Cerebellar cortex (tissue), 1 donor: ENCODE results near the gene SDC1.

Experiments
- DNase-seq: peaks from one replicate; pipeline ENCODE4 v3.0.0-alpha.2; 2015; ENCODE audit warnings: low spot score

Gene SDC1

DNA sequence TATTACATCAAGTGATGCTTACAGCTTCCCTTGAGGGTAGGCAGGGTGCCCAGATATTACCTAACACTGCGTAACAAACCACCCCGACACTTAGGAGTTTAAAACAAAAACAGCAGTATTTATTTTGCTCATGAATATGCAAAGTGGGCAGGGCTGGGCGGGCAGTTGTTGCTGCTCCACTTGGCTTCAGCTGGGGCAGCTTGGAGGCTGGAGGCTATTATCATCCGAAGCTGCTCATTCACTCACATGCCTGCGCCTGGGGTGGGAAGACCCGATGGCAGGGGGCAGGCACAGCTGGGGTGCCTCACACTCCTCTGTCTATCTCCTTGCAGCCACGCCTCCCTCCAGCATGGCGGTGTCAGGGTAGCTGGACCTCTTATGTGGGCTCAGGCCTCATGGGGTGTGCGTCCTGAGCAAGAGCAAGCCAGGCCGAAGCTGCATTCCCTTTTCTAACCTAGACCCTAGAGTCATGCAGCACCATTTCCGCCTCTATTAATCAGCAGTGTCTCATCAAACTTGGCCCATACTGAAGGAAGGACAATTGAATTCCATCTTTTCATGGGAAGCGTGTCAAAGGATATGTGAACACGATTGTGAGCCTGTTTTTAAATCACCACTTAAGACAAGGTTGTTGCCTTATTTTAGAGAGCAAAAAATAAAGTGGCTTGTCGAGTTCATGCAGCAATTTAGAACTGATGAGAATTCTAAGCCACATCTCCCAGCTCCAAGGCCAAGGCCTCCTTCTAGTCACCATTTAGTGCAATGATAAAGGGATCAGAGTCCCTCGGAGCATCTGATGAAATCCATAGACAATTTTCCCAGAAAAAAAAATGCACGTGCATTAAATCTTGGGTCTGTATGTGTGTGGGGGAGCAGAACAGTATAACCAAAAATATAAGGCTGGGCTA, 54.9 kb downstream of the SDC1 start:
- DNase-seq: no peak

DNA sequence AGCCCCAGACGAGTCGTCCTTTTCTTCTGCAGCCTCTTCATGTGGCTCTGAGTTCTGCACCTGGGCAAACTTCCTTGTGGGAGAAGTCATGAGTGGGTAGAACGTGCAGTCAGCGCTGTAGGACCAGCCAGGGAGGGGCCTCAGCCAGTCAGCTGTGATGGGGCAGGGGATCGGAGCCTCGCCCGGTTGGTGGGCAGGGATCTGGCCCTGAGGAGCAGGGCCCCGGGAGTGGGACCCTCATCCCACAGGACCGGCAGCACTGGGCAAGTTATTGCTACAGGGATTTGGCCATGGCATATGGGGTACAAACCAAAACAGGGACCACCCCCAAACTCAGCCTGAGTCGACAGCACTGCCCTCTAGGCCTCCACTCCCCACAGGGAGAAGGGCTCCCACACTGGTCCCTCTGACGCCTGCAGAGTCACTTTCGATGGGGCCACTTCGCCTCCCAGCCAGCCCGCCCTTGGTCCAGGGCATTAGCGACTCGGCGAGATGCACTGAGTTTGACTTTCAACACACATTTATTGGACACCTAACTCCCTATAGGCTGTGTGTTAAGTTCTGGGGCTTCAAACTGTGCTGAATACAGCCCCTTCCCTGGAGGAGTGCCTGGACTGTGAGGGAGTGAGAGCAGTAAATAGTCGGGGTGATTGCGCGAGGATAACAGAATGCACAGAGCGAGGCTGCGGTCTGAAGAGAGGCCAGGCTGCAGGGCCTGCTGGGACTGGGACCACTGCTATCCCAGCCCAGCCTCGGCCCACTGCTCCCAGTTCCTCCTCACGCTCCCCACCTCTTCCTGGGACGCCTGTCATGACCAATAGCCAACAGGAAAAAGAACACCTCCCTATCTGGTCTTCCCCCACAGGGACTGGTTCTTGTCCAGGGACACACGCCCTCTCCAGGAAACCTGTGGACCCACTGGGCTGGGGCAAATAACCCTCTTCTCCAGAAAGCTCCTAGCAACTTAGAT, 55.9 kb downstream of the SDC1 start:
- DNase-seq: no peak

DNA sequence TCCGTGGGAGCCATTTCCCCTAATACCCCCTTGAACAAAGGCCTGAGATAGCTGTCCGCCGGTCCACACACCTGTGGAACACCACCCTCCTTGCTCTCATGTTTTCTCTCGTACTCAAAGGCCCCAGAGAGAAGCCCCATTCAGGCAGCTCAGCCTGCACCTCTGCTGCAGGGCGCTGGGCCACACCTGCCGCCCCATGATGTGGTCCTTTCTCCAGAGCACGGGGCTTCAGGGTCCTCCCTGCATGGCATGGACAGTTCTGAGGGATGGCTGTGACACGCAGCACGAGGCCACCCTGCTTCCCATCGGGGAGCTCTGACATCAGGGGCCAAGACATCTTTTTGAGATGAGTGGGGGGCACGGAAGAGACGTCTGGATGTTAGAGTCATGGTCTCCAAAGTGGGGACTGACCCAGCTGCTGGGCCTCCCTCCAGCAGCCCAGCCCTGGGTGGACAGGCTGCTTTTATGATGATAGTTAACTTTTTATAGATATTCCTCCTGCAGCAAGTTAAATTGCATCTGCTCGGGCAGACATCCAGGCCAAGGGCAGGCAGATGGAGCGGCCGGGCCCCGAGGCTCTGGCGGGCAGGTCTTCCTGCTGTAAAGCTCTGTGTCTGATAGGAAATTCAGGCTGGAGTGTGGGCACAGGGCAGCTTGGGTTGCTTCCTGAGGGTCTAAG, 56.7 kb downstream of the SDC1 start:
- no peak for DNase-seq

DNA sequence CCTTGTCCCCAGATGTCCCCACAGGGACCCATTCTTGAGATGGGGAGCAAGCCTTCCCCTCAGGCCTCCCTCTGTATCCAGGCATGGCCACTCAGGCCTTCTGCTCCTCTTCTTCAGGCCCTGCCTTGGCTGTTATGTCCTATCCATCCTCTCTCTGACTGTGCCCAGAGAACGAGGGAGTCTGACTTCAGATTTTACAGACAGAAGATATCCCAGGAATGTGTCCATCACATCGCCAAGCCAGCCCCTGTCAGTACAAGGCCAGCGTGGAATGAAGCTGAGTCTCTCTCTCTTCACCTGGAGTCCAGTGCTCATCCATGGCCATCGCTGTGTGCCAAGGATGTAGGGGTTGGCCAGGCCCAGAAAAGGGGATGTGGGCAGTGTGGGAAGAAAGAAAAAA, 57.6 kb downstream of the SDC1 start:
- no peak for DNase-seq

DNA sequence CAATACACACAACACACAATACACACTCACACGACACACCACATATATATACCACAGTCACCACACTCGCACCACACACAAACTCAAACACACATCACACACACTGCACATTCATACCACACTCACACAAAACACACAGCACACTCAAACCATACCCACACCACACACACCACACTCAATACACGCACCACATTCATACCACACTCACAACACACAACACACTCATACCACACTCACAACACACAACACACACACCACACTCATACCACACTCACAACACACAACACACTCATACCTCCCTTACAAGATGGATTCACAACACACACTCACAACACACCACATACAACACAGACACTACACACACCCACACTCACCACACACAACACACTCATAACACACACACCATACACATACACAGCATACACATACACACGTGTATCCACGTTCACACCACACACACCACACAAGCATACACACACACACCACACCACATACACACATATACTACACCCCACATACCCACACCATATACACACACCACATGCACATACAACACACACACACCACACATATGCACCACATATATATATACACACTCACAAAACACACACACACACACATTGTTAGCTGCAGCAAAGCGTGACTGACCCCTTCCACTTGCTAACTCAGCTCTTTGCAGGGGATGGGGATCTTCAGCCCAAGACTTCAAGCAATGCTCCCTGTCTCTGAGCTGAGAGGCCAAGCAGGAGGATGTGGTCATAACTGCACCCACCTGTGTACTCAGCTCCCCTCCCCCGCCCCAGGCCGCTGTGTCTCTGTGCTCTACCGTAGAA, 59.0 kb downstream of the SDC1 start:
- DNase-seq: no peak

DNA sequence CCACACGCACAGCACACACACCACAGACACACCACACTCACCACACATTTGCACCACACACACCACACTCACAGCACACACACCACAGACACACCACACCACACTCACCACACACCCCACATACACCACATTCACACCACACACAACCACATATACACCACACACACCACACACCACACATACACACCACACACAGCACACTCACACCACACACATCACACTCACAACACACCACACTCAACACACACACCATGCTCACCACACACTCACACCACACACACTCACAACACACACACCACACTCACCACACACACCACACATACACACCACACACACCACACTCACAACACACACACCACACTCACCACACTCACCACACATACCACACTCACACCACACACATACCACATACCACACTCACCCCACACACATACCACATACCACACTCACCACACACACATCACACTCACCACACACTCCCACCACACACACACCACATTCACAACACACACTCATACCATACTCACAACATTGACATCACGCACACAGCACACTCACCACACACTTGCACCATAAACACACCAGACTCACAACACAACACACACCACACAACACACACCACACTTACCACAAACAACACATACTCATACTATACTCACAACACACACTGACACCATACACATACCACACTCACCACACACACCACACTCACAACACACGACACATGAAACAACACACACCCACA, 60.0 kb downstream of the SDC1 start:
- no peak for DNase-seq

DNA sequence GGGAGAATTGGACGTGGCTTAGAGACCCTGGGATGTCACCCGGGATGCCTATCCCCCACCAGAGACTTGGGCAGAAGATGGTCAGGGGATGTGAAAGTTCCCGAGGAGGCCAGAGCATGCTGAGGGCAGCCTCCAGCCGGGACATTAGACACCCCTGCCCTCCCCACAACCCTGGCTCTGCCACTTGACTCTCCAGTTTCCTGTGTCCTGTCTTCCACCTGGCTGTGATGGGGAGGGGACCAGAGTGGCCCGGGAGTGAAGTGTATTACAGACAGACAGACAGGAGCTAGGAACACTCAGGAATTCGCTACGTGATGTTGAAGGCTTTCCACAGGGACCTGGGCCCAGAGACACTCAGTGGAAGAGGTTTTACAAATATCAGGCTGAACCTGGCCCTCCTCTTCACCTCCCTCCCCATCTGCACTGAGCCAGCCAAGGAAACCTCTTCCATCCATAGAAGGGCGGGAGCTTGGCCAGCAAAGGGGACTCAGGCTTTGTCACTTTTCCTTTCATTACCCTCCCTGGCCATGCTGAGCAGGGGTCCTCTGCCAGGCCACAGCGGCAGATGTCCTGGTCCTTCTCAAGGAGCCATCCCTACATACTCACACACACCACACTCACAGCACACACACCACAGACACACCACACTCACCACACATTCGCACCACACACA, 60.7 kb downstream of the SDC1 start:
- peak; percentile 11 for DNase-seq

DNA sequence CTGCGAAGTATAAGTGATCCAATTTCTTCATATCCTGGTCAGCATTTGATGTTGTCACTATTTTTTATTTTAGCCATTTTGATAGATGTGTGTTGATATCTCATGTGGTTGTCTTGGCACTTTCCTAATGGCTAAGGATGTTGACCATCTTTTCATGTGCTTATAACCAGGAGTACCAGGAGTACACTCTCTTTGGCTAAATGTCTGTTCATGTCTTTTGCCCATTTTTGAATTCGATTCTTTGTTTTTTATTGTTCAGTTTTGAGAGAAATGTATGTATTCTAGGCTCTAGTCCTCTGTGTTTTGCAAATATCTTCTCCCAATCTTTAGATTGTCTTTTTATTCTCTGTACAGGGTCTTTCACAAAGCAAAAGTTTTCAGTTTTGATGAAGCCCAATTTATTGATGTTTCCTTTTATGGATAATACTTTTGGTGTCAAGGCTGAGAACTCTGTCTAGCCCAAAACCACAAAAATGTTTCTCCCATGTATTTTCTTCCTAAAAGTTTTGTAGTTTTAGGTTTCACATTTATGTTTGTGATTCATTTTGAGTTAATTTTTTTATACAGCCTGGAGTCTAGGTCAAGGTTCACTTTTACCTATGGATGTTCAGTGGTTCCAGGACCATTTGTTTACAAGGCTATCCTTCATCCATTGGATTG, 65.4 kb downstream of the SDC1 start:
- DNase-seq: no peak

DNA sequence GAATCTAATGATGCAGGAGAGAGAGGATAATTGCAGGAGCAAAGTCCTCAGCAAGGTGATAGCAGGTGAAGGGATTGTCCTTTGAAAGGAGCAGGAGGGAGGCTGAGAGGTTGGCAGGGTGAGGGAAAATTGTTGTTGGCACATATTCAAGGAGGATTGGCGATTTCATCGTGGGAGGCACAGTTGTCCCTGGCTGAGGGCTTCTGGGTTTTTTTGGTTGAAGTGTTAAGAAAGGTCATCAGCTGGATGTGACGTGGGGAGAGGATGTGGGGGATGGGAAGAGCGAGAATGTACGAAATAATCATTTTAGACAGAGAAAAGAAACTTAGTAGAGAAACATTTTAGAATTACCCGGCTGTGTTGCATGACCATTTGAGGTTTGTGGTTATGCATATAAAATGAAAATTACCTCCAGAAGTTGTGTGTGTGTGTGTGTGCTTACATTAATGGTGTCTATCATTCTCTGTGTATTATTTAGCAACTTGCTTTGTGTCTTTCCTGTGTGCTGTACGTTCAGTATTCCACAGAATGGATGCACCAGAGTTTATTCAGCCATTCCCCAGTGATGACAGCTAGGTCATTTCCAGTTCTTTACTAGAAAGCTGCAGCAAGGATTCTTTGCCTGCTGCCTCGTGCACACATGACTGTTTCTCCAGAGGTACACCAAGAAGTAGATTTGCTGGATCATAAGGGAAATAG, 67.6 kb downstream of the SDC1 start:
- no peak for DNase-seq

DNA sequence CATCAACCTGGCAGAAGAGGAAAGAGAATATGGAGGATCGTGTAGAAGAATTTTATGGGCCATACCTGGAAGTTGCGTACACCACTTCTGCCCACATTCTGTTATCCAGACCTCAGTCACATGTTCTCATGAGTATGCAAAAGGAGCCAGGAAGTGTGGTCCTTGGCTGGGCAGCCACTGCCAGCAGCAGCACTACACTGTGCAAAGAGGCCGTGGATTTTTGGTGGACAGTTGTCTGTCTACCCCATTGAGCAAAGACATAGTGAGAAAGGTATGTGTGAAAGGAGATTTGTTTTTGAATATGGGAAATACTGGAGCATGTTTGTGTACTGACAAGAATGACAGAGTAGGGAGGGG, 68.1 kb downstream of the SDC1 start:
- DNase-seq: no peak

DNA sequence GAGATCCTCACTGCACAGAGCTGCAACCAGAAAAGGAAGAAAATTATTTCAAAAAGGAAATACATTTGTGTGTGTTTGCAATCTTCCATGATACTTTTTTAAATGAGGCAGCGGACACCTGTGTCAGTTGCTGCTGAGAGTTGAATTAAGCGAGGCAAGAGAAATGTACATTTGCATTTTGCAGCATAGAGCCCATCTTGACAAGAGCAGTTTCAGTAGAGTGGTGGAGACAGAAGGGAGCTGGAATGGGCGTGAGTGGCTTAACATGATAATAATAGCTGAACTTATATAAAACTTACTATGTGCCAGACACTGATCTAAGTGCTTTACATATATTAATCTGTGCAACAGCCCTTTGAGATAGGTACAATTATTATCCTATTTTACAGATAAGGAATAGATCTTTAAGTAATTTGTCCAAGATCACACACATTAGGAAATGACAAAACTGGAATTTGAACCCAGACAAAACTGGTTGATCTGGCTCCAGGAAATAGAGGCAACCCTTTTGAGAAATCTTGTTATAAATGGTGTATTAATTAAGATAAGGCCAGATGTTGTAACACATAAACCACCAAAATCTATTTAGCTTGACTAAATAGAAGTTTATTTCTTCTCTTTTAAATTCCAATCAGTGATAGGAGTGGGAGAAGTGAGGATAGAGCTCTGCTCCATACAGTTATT, 68.7 kb downstream of the SDC1 start:
- DNase-seq: no peak

DNA sequence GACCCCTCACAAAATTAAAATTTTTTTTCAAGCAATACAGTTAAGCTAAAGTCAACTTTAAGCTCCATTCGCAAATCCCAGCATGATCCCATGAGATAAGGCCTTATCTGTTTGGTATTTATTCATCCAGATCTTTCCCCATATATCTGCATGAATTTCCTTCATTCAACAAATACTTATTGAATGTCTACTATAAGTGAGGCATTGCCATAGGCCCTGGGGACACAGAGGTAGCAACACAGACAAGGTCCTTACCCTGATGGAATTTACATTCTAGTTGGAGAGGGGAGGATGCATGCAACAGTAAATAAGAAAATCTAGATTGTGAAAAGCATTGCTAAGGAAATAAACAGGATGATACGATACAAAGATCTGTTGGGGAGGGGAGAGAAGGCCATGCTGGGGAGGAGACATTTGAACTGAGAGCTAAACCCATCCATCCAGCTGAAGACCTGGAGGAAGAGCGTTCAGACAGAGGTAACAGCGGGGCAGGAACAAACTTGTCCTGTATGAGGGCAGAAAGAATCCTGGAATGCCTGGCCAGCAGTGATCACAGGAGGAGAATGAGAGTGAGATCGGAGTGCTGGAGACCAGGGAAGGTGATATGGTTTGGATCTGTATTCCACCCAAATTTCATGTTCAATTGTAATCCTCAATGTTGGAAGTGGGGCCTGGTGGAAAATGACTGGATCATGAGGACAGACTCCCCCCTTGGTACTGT, 71.6 kb downstream of the SDC1 start:
- no peak for DNase-seq

DNA sequence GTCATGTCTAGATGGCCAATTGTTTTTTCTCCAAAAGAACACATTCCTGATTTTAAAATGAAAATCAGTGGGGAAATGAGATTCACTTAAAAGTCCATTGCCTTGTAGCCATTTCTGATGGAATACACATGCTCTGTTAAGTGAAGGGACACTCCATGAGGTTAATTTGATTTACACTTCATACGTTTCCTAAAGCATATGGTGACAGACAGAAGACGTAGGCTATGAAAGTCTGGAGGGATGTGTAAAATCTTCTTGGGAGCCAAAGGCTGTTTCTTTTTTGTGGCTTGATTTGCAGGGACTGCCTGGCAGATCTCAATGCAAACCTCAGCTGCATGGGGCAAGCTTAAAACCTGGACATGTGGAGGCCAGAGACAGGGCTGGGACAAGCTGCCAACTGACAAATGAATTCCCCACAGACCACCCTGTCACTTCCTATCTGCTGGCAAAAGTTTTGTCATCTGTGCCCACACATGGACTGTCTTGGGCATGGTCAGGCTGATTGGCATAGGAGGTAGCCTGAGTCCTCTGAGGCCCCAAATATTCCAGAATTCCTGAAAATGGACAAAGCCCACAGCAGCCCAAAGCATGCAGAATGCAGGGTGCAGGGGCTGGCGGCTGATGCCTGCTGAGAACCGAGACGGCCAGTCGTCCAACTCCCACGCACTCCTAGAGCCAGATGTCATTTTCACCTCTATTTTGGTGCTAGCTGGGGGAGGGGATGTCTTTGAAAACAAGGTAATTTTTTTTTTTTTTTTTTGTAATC, 73.9 kb downstream of the SDC1 start:
- no peak for DNase-seq
